H1 (cell line): Measurements from ENCODE around the gene GPD1L. TPM values are rescaled to one million over a fixed set of nuclear protein-coding genes. Genes with fewer than 3 reads are reported as not detected.

Source experiments
- RAD21 ChIP-seq, 2 experiments: IDR thresholded peaks in 1 of 2; conservative IDR thresholded peaks in 1 of 2; 2 replicates each; pipeline ENCODE4 v1.6.1; 2011; ENCODE audit warnings: low read depth in 2 of 2, low read length in 2 of 2, improper control_type of control experiment in 1 of 2, inconsistent platforms in 1 of 2, mild to moderate bottlenecking in 1 of 2, moderate library complexity in 1 of 2
- polyA plus RNA-seq, 7 experiments: library from polyadenylated mRNA; depleted of rRNA in 3 of 7; stranded (reverse) in 5 of 7; unstranded in 2 of 7; fragments of >200 nt in 5 of 7; fragments of 200-250 nt in 2 of 7; gene quantifications; 1 replicate in 5 of 7; 2 replicates in 1 of 7; 4 replicates in 1 of 7; pipeline versions ENCODE4 v1.2.1 to v1.2.3, GENCODE V29; 2011 to 2013; ENCODE audit warnings: missing spikeins in 2 of 7, mixed read lengths in 2 of 7
- total RNA-seq: library from RNA; stranded (reverse); fragmentation: NEBNext Ultra II Directional; extraction: Animal tissue kit (Norgen Biotek cat#: 25700); gene quantifications from 2 replicates; pipeline ENCODE4 v1.2.1, GENCODE V29; 2021

The GPD1L gene
- total and polyA plus RNA-seq, 2 of the 8 experiments (the other 6 are each of a cell fraction or from before 2014, with no cell fraction given) = 2.4 to 8.4 TPM

DNA sequence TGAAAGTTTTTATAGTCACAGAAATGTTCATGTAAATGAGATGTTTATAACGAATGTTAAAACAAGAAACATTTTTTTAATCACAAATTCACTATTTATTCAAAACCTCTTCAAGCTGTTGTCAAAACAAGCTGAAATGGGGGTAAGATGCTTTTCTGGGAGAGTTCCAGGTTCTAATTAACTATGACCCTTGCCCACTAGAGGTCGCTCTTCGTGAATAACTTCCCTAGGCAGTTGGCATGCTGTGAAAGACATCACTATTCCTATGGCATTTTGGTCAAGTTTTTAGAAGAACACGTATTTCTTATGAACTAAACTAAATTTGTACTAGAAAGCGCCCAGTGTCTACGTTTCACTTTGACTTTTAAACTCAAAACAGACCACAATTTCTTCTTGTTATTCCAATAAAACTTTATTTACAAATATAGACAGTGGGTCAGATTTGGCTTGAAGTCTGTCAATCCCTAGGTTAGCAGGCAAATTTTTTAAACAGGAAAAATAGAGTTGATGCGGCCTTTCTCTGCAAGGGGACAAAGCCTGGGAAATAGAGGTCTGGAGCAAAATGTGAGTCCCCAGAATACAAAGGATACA is 69.3 kb downstream of the GPD1L start (continued):
- TF ChIP-seq RAD21 (IDR thresholded peaks at IDR 0.05 in 1 of 2, conservative IDR thresholded peaks at IDR 0.05 in 1 of 2; ENCODE audit: low read depth in 2 of 2, low read length in 2 of 2) = peak; percentile 43 to 60
